Endothelial cell of hepatic sinusoid (primary cell): ENCODE measurements around the gene HSPE1.
"Not testable (repeated sequence)": the region's sequence is repeated elsewhere in the genome, so short reads cannot be mapped to it uniquely, and the experiment has no call there.

Source experiments
- in situ Hi-C: cut with HindIII; loops from 2 replicates; pipeline ENCODE4 v1.10.0; 2017; ENCODE audit warnings: low sequenced_read_pairs

Gene HSPE1

DNA sequence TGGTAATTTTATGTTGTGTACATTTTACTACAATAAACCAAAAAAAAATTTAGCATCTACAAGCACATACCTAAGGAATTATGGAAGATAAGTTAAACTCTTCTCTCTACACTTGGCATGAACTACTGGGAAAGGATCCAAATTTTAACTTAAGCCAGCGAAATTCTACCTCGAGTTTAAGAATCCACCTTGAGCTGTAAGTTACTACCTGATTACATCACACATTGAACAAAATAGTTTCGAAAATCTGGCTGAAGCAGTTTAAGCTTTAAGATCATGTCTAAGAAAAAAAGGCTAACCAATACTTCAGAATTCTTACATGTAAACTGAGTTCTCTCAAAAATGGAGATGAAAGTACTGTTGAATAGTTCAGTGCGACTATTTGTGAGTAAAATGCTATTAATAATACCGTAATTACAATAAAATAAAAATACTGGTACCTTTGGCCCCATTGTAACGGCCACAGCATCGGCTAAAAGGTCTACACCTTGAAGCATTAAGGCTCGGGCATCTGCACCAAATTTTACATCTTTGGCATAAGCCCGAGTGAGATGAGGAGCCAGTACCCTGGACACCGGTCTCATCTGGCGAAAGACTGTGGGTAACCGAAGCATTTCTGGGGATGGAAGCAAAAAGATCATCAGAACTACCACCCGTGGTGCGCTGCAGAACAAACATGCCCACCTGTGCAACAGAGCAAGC lies 1.8 kb upstream of the HSPE1 start:
- in situ Hi-C loops: no loop called here

GRCh38 chr2:197498937-197499593 lies 1.1 kb upstream of the HSPE1 start:
- in situ Hi-C loops: no loop called here

GRCh38 chr2:197500503-197501131 lies 438 bp downstream of the HSPE1 start:
- in situ Hi-C loops: no loop called here

- in situ Hi-C loops: no loop called here
Observed at GRCh38 chr2:197502201-197502600, 2.0 kb downstream of the HSPE1 start.

- in situ Hi-C loops: no loop called here
Observed at GRCh38 chr2:197502685-197503084, 2.5 kb downstream of the HSPE1 start.

GRCh38 chr2:197504000-197504399 lies 3.8 kb downstream of the HSPE1 start:
- in situ Hi-C loops: no loop called here

- in situ Hi-C loops: no loop called here
Observed at GRCh38 chr2:197504512-197504911, 4.3 kb downstream of the HSPE1 start.

DNA sequence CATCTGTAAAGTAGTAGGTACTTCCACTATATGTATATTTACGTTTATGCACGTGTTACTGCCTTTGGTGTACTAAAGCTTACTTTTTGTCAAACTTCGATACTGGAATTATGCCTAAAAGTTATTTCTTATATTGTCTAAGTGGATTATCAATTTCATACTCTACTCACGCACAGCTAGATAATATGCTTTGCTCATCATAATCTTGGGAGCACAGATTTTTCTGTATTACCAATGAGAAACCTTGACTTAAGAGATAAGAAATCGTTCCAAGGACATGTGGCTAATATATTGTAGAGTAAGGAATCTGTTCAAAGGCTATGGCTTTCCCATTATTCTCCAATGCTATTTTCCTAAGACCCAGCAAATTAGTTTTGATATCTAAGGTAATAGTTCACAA lies 6.5 kb downstream of the HSPE1 start:
- in situ Hi-C loops: no loop called here

DNA sequence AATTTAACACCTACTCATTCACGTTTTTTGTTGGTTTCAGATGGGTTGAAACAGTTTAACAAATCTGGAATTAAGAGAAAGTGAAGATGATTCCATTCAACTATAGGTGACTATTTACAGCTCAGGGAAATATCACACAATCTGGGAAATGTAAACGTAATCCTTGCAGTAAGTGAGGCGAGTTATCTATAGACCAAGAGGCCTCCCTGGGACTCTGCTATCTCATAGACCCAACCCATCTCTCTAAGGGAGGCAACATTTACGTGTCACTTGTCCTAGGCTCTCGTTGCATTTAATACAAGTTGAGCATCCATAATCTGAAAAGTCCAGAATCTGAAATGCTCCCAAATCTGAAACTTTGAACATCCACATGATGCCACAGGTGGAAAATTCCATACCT lies 13.7 kb downstream of the HSPE1 start:
- in situ Hi-C loops: no loop called here

DNA sequence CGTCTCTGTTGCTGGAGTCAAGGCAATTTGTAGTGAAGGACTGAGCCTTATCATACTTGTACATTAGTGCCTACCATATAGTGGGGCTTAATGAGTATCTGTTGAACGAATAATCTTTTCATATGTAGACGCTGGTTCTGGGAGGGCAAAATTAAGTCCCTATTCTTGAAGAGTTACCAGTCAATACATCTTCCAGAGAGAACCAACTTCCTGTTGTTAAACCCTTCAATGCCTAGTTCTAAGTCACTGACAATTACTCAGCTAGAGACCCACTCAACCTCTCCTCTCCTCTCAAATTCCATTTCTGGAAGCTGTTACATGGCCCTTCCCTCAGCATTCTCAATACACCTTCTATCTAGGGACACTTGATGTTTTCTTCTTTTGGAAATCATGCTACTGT lies 14.6 kb downstream of the HSPE1 start:
- in situ Hi-C loops: no loop called here

DNA sequence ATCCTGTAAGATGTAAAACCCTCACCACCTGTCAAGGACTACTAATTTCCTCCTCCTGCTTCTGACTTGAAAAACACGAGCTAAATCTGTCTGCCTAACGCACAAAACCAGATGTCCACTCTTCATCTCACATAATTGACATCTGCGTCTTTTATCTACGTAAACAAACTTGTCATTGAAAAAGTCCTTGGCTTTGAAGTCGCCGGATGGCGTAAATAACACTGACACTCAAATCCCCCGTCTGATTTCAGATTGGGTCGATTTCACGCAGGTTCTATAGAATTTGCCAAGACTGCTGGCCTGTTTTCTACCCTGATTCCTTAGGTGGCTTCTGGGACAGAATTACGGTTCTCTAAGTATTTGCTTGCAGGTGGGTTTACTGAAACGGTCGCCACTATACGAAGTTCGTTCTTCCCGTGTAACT lies 15.1 kb downstream of the HSPE1 start:
- in situ Hi-C loops: no loop called here

DNA sequence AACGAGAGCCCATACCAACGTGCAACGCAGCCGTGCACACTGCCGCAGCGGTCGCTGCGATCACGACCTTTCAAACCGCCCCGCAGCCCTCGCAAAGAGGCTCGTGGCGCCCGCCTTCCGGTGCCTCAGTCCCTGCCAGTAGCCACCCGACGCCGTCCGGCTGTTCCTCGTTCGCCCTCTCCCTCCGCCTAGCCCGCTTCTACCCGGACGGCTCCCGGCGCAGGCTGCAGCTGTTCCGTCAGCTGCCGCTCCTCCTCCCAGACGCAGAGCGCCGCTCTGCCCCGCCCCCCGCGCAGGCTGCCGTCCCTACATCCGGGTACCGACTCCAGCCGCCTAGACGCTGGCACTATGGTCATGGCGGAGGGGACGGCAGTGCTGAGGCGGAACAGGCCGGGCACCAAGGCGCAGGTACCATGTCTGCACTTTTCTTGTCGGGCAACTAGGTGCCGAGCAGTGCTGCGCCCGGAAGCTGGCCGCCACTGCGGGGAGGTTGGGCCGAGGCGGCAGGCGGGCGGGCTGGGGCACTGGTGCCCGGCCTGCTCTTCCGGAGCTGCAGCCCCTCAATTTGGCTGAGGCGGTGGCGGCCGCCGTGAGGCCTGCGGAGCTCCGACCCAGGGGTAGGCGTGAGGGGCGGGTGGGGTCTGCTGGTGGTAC lies 15.7 kb downstream of the HSPE1 start, which contains the start of gene MOB4:
TSS of gene MOB4 (plus strand) at position 328 of the 654 bp plus-strand sequence. CDS start at position 349, 21 bp downstream.
- in situ Hi-C loops: no loop called here

- in situ Hi-C loops: no loop called here
Observed at GRCh38 chr2:197516393-197516761, 16.2 kb downstream of the HSPE1 start.

- in situ Hi-C loops: no loop called here
Observed at GRCh38 chr2:197517150-197517549, 17.0 kb downstream of the HSPE1 start.

- in situ Hi-C loops: no loop called here
Observed at GRCh38 chr2:197538412-197538811, 38.2 kb downstream of the HSPE1 start.

- in situ Hi-C loops: no loop called here
Observed at GRCh38 chr2:197539734-197540133, 39.6 kb downstream of the HSPE1 start.

DNA sequence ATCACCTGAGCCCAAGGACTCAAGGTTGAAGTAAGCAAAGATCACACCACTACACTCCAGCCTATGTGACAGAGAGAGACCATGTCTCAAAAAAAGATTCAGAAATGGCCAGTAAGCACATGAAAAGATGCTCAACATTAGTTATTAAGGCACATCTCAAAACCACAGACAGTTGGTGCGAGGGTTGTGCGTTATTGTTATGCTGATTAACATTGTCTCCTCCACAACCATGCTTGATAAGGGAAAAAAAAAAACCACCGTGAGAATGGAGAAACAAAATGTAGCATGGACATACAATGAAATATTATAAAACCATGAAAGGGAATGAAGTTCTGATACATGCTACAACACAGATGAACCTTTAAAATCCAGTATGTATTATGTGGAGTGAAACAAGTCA lies 43.0 kb downstream of the HSPE1 start:
- in situ Hi-C loops: no loop called here

GRCh38 chr2:197547163-197547900 lies 47.2 kb downstream of the HSPE1 start:
- in situ Hi-C loops: no loop called here

GRCh38 chr2:197548582-197548981 lies 48.4 kb downstream of the HSPE1 start:
- in situ Hi-C loops: no loop called here

- in situ Hi-C loops: not testable (repeated sequence)
Observed at GRCh38 chr2:197551260-197551659, 51.1 kb downstream of the HSPE1 start.
